ENCODE data around the gene TFDP1.

The TFDP1 gene

DNA sequence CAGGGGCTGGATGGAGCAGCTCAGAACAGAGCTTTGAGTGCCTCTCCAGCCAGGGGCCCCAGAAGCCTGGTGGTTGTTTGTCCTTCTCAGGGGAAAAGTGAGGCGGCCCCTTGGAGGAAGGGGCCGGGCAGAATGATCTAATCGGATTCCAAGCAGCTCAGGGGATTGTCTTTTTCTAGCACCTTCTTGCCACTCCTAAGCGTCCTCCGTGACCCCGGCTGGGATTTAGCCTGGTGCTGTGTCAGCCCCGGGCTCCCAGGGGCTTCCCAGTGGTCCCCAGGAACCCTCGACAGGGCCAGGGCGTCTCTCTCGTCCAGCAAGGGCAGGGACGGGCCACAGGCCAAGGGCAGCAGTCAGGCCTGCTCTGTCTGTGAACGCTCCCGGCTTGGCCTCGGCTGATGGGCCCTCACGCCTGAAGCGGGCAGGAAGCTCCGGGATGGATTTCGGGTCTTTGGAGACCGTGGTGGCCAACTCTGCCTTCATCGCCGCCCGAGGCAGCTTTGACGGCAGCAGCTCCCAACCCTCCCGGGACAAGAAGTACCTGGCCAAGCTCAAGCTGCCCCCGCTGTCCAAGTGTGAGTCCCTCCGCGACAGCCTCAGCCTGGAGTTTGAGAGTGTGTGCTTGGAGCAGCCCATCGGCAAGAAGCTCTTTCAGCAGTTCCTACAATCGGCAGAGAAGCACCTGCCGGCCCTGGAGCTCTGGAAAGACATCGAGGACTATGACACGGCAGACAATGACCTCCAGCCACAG, 82.6 kb downstream of the TFDP1 start, which contains the start of gene GRK1:
Gene GRK1 (plus strand): TSS at position 269 of the 751 bp plus-strand sequence. CDS start 168 bp downstream, at position 437.
- no peak for DNase-seq (ENCODE audit: low read depth)

DNA sequence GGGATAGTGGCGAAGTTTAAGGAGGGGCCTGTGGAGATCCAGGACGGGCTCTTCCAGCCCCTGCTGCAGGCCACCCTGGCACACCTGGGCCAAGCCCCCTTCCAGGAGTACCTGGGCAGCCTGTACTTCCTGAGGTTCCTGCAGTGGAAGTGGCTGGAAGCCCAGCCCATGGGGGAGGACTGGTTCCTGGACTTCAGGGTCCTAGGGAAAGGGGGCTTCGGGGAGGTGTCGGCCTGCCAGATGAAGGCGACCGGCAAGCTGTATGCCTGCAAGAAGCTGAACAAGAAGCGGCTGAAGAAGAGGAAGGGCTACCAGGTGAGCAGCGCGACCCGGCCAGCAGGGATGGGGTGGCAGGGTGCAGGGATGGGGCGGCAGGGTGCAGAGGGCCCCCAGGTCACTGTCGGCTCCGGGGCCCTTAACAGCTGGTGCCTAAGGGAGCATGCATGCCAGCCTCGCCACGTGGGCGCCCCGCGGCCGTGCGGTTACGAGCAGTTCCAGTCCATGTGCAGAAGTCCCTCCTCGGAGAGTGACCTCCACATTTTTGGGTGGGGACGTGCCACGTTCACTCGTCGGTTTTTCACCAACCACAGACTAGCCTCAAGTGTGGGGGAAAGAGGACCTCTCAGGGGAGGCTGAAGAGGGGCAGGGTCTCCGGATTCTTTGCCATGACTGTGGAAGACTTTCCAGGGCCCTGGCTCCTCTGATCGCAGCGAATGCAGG, 83.4 kb downstream of the TFDP1 start:
- DNase-seq (ENCODE audit: low read depth), result no peak

DNA sequence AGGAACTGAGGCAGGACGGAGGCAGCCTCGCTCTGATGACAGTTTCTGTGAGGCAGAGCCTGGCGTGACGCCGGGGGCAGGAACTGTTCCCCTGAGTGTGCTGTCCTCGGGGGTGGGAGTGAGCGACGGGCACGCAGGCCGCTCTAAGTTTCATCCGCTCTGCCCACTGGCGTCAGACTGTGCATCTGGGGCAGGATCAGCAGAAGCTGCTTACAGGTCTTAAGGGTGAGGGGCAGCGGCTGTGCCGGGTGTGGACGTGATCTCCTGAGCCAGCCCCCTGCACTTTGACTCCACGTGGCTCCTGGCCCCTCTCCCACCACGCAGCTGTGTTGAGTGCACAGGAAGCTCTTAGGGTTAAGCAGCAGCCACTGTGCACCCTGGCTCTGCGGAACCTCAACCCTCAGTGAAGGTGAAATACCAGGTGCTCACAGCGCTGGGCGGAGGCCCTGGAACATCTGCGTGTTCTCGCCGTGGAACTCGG, 84.0 kb downstream of the TFDP1 start:
- no peak for DNase-seq (ENCODE audit: low read depth)

DNA sequence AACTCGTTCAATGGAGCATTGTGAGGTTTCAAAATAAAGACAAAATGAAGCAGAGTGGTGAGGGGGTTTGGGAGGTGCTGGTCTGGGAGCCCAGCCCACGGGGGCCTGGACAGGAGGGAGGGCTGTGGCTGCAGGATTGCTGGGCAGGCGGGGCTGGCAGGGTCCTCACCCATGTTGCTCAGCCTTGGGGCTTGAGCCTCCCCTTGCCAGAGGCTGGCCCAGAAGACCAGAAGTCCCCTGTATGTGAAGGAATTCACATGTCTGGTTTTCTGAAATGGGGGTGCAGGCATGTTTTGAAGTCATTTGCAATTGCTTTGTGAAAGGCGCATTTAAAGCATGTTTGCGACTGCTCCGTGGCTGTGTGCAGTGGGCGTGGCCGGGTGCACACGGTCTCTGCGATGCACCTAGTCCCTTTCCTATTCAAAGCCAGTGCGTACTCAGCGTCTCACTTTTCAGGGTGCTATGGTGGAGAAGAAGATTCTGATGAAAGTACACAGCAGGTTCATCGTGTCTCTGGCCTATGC, 84.7 kb downstream of the TFDP1 start:
- no peak for DNase-seq (ENCODE audit: low read depth)

DNA sequence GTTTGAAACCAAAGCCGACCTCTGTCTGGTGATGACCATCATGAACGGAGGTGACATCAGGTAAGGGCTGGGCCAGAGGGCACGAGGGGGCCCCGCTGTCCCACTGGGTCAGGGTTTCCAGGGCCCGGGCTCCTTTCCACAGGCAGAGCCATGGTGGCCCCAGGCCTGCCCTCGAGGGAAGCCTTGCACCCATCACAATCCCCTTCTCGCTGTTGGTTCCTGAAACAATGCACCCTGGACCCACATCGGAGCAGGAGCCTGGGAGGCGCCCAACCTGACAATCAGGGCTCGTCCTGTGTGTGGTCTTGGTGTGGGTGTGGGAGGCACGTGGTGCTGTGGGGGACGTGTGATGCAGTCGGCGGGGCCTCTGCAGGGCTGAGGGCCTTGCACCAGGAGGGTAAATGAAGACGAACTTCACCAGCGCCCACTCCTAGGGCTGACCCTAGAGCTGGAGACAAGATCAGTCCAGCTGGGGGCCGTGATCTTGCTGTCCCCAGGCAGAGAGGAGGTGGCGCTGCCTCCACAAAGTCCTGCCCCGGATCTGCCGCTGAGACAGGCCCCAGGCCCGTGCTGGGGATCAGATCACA, 85.3 kb downstream of the TFDP1 start:
- no peak for DNase-seq (ENCODE audit: low read depth)

DNA sequence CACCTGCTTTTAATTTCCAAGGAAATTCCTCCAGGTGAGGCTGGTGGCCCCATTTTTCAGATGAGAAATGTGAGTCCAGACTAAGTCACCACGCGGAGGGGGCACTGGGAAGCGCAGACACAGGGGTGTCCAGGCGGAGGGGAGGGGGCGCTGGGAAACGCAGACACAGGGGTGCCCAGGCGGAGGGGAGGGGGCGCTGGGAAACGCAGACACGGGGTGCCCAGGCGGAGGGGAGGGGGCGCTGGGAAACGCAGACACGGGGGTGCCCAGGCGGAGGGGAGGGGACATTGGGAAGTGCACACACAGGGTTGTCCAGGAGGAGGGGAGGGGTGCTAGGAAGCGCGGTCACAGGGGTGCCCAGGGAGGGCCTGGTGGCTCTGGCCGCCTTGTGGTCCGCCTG, 86.0 kb downstream of the TFDP1 start:
- DNase-seq (ENCODE audit: low read depth), result no peak

DNA sequence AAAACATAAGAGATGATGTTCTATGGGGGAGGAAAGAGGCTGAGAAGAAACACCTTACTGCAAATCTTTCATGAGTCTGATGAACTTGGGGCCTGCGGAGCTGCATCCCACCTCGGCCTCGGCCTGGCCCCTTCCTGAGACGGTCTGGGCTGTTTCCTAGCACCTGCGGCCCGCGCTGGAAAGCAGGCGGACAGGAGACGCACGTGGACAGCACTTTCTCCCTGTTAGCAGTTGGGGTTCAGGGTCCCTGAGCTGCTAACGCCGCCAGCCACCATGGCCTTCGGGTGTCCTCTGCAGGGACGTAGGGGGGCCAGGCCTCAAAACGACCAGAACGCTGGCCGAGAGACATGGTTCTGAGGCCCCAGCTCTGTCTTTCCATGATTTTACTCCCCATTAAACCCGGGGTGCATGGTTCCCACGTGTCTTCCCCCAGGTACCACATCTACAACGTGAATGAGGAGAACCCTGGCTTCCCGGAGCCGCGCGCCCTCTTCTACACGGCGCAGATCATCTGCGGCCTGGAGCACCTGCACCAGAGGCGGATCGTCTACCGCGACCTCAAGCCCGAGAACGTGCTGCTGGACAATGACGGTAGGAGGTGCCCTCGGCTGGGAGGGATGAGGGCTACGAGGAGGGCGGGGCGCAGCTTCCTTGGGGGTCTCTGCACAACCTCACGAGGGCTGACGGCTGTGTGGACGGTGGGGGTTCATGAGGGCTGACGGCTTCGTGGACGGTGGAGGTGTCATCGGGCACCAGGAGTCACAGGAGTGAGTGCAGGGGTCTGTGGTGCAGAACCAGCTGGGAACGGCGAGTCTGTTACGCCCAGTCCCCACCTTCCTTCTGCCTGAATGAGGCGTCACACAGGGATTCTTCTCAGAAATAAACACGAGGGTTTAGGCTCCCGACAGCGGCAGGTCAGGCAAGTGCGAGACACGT, 86.8 kb downstream of the TFDP1 start:
- no peak for DNase-seq (ENCODE audit: low read depth)

DNA sequence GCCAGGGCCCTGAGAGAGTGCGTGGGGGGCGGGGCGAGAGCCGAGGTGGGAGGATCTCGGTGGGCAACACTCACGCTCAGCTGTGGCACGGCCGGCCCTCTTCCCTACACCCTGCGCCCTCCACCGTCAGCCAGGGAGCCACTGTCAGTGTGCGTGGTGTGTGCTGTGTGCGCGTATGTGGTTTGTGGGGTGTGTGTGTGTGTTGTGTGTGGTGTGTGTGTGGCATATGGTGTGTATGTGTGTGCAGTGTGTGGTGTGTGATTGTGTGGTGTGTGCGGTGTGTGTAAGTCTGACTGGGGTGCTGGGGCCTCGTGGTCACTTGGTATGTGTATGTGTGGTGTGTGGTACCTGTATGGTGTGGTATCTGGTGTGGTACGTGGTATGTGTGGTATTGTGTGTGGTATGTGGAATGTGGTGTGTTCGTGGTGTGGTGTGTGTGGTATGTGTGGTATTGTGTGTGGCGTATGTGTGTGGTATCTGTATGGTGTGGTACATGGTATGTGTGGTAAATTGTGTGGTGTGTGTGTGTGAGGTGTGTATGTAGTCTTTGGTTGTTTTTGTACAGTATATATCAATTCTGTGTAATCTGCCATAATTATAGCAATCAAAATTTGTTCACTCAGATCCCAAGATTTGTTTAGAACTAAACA, 87.6 kb downstream of the TFDP1 start:
- no peak for DNase-seq (ENCODE audit: low read depth)

All from EH (cell line).